Measurements from ENCODE around the gene MCM3AP. TPM values are rescaled to one million over a fixed set of nuclear protein-coding genes. Genes with fewer than 3 reads are reported as not detected.

MCM3AP gene
- total RNA-seq, 2 experiments from 2014 or later, result 94.3 to 96.5 TPM

- intact Hi-C loops (cut with DNase I, micrococcal nuclease), result no loop called here
- Histone ChIP-seq H3K27ac (ENCODE audit: low read depth in 1 of 2, low read length in 2 of 2) (peak overlapping the region in 1 of 2 donors; percentile 24), H3K4me3 (ENCODE audit: low read length) (peak overlapping the region; percentile 12)
Measured at GRCh38 chr21:46295996-46296752, 10.8 kb upstream of the MCM3AP start.

GRCh38 chr21:46295177-46295770 is 9.9 kb upstream of the MCM3AP start:
- H3K9me3 ChIP-seq (ENCODE audit: control insufficient read depth in 1 of 2, insufficient read depth in 1 of 2, low read length in 2 of 2), result peaks cover 0 to 9% of the 10 kb centered on the region in 2 experiments
- H3K36me3 ChIP-seq (ENCODE audit: insufficient read depth, low read length), result peaks cover 6% of the 10 kb centered on the region
- DNase-seq (no peak), ATAC-seq (ENCODE audit: poor library complexity) (no peak)
- TF ChIP-seq CTCF (IDR thresholded peaks at IDR 0.05), result no peak
- H3K27me3 ChIP-seq (ENCODE audit: control insufficient read depth in 1 of 2, insufficient read depth in 2 of 2, low read length in 2 of 2), result peaks cover 0 to 6% of the 10 kb centered on the region in 2 experiments
- peaks cover 5% of the 10 kb centered on the region for H3K4me1 Mint-ChIP-seq (ENCODE audit: low read depth)
- H3K4me3 ChIP-seq (ENCODE audit: low read length), result no peak overlapping the region
- no peaks in the 10 kb centered on the region for H3K9me3 Mint-ChIP-seq
- no peak overlapping the region for H3K27ac Mint-ChIP-seq
- H3K4me3 Mint-ChIP-seq, result no peak overlapping the region
- intact Hi-C loops (cut with DNase I, micrococcal nuclease), result no loop called here
- POLR2A ChIA-PET, result no interaction called here
- H3K36me3 Mint-ChIP-seq (ENCODE audit: low read depth), result peaks cover 19% of the 10 kb centered on the region
- peaks cover 4% of the 10 kb centered on the region for H3K27me3 Mint-ChIP-seq
- CTCF ChIA-PET, result no interaction called here
- no peak overlapping the region for H3K27ac ChIP-seq (ENCODE audit: low read depth in 1 of 2, low read length in 2 of 2)
- peaks cover 28% of the 10 kb centered on the region for H3K4me1 ChIP-seq (ENCODE audit: insufficient read depth, low read length)

More at GRCh38 chr21:46295996-46296752, 10.8 kb upstream of the MCM3AP start:
- peaks cover 0 to 9% of the 10 kb centered on the region in 2 experiments for H3K9me3 ChIP-seq (ENCODE audit: control insufficient read depth in 1 of 2, insufficient read depth in 1 of 2, low read length in 2 of 2)
- H3K9me3 Mint-ChIP-seq, result no peaks in the 10 kb centered on the region
- H3K4me1 Mint-ChIP-seq (ENCODE audit: low read depth), result peaks cover 5% of the 10 kb centered on the region
- H3K36me3 Mint-ChIP-seq (ENCODE audit: low read depth), result peaks cover 23% of the 10 kb centered on the region
- peak overlapping the region; percentile 51 for H3K4me3 Mint-ChIP-seq
- H3K27ac Mint-ChIP-seq, result no peak overlapping the region
- peak; percentile 65 for ATAC-seq (ENCODE audit: poor library complexity)
- no peak for TF ChIP-seq CTCF (IDR thresholded peaks at IDR 0.05)
- ChIA-PET POLR2A (no interaction called here), CTCF (no interaction called here)
- peaks cover 28% of the 10 kb centered on the region for H3K4me1 ChIP-seq (ENCODE audit: insufficient read depth, low read length)
- peaks cover 0 to 6% of the 10 kb centered on the region in 2 experiments for H3K27me3 ChIP-seq (ENCODE audit: control insufficient read depth in 1 of 2, insufficient read depth in 2 of 2, low read length in 2 of 2)
- H3K36me3 ChIP-seq (ENCODE audit: insufficient read depth, low read length), result peaks cover 6% of the 10 kb centered on the region
- H3K27me3 Mint-ChIP-seq, result peaks cover 4% of the 10 kb centered on the region
- DNase-seq, result peak; percentile 6 to 79 (median 36)

- DNase-seq (peak in 1 of 14 experiments; percentile 15), ATAC-seq (ENCODE audit: poor library complexity) (no peak)
- Mint-ChIP-seq H3K9me3 (no peaks in the 10 kb centered on the region), H3K4me1 (ENCODE audit: low read depth) (peaks cover 9% of the 10 kb centered on the region), H3K4me3 (no peak overlapping the region), H3K36me3 (ENCODE audit: low read depth) (peaks cover 22% of the 10 kb centered on the region), H3K27ac (no peak overlapping the region), H3K27me3 (peaks cover 4% of the 10 kb centered on the region)
- peaks cover 0 to 6% of the 10 kb centered on the region in 2 experiments for H3K27me3 ChIP-seq (ENCODE audit: control insufficient read depth in 1 of 2, insufficient read depth in 2 of 2, low read length in 2 of 2)
- peaks cover 28% of the 10 kb centered on the region for H3K4me1 ChIP-seq (ENCODE audit: insufficient read depth, low read length)
- no peak for TF ChIP-seq CTCF (IDR thresholded peaks at IDR 0.05)
- intact Hi-C loops (cut with DNase I, micrococcal nuclease), result no loop called here
- H3K4me3 ChIP-seq (ENCODE audit: low read length), result no peak overlapping the region
- ChIA-PET CTCF (no interaction called here), POLR2A (no interaction called here)
- peaks cover 6% of the 10 kb centered on the region for H3K36me3 ChIP-seq (ENCODE audit: insufficient read depth, low read length)
- no peak overlapping the region for H3K27ac ChIP-seq (ENCODE audit: low read depth in 1 of 2, low read length in 2 of 2)
- peaks cover 0 to 9% of the 10 kb centered on the region in 2 experiments for H3K9me3 ChIP-seq (ENCODE audit: control insufficient read depth in 1 of 2, insufficient read depth in 1 of 2, low read length in 2 of 2)
Measured at GRCh38 chr21:46294647-46295176, 9.3 kb upstream of the MCM3AP start.

Data from CD4-positive, alpha-beta T cell (primary cell).